ENCODE data around the gene NLRP9.
"Not testable (repeated sequence)": the region's sequence is repeated elsewhere in the genome, so short reads cannot be mapped to it uniquely, and the experiment has no call there.

- TF ChIP-seq POLR2A (IDR thresholded peaks at IDR 0.05); CTCF (IDR thresholded peaks at IDR 0.05); EP300 (IDR thresholded peaks at IDR 0.05; ENCODE audit: low read depth): not testable (repeated sequence)
Measured at GRCh38 chr19:55758797-55759196, 20.6 kb upstream of the NLRP9 start, which contains the start of gene RFPL4A.

All from transverse colon (tissue), 3 donors.